Jurkat, Clone E6-1 (cell line): Measurements from ENCODE around the gene ASS1.

Source experiments
- DNase-seq: peaks from one replicate; pipeline ENCODE4 v3.0.0-alpha.2; 2011; ENCODE audit warnings: low read depth, low spot score
- H3K4me3 ChIP-seq: 2 replicates; pipeline ENCODE4 v1.5.1; 2011; ENCODE audit warnings: mild to moderate bottlenecking, low read length, control low read depth, moderate library complexity

ASS1 gene

GRCh38 chr9:130463763-130464745 is 19.3 kb downstream of the ASS1 start:
- H3K4me3 ChIP-seq: no peak overlapping the region
- DNase-seq: no peak

DNA sequence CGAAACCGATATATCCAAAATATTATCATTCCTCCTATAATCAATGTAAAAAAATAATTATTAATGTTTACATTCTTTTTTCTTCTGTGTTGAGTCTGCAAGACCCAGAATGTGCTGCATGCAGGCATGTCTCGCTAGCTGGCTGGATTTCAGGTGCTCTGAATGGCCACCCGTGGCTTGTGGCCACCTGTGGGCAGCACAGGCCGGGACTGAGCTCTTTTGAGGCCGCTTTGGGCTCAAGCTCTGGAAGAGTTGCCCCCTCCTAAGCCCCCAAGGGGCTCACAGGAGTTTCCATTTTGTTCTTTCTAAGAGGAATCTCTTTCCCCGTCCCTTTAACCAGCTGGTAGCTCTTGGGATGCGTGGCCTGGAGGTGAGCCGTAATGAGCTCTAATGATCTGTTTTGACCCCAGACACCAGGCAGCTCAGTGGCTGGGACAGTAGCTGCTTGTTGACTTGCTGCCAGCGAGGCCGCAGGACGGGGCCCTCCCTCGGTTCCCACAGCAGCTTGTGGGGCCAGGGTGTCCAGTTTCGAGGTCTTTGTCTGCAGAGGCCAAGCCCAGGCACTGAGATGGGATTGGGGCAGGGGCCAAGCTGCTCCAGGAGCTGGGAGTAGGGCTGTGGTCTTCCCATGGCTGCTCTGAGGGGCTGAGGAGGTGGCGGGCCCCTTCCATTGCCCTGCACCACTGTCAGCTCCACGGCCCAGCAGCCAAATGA is 20.8 kb downstream of the ASS1 start:
- DNase-seq: no peak

GRCh38 chr9:130466537-130467217 is 21.9 kb downstream of the ASS1 start:
- no peak overlapping the region for H3K4me3 ChIP-seq
- DNase-seq: no peak

More for the DNA sequence above, 20.8 kb downstream of the ASS1 start:
- H3K4me3 ChIP-seq: no peak overlapping the region

- DNase-seq: no peak
- H3K4me3 ChIP-seq: no peak overlapping the region
Observed at GRCh38 chr9:130467316-130467715, 22.6 kb downstream of the ASS1 start.

GRCh38 chr9:130468566-130468965 is 23.8 kb downstream of the ASS1 start:
- no peak for DNase-seq
- H3K4me3 ChIP-seq: no peak overlapping the region

GRCh38 chr9:130470269-130470668 is 25.5 kb downstream of the ASS1 start:
- no peak overlapping the region for H3K4me3 ChIP-seq
- no peak for DNase-seq

DNA sequence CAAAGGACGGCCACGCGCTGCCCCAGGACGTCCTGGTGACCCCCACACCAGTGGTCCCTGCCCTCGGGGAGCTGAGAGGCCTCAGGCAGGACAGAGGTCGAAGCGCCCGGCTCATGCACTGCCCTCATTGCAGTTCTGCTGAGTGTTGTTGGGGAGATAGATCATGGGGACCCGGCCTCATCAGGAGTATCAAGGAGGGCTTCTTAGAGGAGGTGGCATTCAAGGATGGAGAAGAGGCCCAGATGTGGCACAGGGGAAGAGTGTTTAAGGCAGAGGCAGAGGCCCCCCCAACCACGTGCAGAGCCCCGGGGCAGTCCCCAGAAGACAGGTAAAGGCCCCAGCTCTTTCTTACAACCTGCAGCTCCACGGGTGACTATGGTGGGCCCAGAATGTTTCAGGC is 26.2 kb downstream of the ASS1 start:
- DNase-seq: no peak
- no peak overlapping the region for H3K4me3 ChIP-seq

- no peak for DNase-seq
- no peak overlapping the region for H3K4me3 ChIP-seq
Observed at GRCh38 chr9:130471411-130472183, 26.8 kb downstream of the ASS1 start.

DNA sequence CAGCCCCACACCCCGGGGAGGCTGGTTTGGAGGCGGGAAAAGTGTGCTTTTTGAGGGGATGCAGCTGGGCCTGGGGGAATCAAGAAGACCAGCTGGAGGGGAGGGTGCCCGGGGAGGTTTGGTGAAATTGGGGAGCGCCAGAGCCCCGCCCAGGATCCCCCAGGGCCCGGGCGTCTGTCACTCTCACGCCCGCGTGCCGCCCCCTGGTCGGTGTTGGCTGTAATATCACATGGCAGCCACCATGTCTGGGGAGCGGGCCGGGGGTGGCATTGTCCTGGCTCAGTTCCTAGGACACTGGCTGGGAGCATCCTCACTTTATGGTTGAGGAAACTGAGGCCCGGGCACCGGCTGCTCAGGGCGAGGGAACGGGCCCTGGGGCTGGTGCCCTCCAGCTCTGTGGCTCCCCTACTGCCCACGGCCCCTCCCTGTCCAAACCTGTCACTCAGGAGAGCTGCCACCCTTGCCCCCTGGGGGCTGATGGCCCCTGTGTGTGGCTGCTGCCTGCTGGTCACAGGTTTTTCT is 27.5 kb downstream of the ASS1 start:
- DNase-seq: no peak
- H3K4me3 ChIP-seq: no peak overlapping the region

DNA sequence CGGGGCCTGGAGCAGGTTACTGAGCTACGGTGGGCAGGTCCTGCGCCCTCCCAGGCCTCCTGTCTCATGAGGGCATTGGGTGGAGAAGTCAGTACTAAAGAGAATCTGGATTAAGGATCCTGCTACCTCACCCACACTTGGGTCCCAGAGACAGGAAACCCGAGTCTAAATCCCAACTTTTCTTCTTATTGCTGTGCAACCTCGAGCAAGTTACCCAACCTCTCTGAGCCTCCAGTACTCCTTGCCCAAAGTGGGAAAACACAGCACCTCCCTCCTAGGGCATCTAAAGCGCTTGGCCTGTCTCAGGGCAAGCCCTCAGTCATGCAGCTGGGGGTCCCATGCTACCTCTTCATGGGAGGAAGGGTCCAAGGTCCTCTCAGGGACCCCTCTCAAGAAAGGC is 28.2 kb downstream of the ASS1 start:
- H3K4me3 ChIP-seq: no peak overlapping the region
- DNase-seq: no peak

GRCh38 chr9:130473566-130473965 is 28.8 kb downstream of the ASS1 start:
- no peak for DNase-seq
- no peak overlapping the region for H3K4me3 ChIP-seq

- no peak overlapping the region for H3K4me3 ChIP-seq
- no peak for DNase-seq
Observed at GRCh38 chr9:130474106-130474505, 29.3 kb downstream of the ASS1 start.

DNA sequence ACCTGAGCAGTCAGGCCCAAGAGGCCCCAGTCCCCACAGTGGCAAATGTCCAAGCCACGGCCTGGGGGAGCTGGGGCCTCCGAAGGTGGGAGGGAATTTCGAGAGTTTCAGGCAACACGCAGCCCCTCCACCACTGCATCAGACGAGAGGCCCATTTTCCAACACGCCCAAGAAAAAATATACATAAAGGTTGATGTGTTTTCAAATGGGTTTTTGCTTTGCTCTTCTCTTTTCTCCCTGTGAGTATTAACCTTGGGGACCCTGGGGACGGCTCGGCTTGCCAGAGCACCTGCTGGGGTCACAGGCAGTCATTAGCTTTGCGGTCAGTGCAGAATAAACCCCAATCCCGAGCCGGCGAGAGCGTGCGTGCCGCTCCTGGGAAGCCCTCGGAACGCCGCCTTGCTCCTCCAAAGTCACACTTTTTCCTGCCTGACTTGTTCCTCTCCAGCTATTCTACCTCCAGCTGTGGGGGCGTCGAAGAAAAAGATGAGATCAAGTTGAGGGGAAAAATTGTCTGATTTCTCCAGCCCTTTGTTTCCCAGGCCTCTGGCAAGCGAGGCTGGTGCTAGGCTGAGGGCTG is 31.5 kb downstream of the ASS1 start:
- H3K4me3 ChIP-seq: no peak overlapping the region
- DNase-seq: no peak

DNA sequence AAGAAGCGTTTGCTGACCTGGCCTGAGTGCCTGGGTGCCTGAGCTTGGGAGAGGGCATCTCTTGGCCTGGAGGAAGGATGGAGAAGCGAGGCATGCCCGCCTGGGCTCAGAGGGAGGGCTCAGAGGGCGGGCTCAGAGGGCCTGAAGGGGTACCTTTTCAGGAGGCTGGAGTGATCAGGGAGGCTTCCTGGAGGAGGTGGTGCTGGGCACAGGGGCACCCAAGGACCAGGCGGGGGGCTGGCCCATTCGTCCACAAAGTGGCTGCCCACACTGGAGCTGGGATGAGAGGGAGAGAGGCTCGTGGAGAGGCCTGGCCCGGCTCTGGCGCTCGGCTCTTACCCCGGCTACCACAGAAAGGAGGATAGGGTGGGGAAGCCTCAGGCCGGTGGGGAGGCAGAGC is 32.8 kb downstream of the ASS1 start:
- DNase-seq: no peak
- no peak overlapping the region for H3K4me3 ChIP-seq

DNA sequence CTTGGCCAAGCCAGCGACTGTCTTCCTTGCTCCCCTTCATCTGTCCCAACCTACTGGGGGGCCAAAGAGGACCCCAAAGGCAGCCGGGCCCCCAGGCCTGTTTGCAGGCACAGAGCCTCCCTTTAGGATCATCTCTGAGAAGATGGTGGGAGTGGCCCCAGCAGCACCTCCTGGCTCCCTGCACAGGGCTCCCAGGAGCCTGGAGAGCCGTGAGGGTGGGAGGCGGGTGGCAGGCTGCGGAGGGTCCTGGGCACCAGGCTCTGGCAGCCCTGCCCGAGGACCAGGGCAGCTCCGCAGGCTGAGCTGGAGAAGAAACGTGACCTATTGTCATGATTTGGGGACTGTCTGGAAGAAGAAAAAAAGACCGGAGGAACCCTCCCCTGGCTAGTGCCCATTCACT is 33.4 kb downstream of the ASS1 start:
- no peak for DNase-seq

DNA sequence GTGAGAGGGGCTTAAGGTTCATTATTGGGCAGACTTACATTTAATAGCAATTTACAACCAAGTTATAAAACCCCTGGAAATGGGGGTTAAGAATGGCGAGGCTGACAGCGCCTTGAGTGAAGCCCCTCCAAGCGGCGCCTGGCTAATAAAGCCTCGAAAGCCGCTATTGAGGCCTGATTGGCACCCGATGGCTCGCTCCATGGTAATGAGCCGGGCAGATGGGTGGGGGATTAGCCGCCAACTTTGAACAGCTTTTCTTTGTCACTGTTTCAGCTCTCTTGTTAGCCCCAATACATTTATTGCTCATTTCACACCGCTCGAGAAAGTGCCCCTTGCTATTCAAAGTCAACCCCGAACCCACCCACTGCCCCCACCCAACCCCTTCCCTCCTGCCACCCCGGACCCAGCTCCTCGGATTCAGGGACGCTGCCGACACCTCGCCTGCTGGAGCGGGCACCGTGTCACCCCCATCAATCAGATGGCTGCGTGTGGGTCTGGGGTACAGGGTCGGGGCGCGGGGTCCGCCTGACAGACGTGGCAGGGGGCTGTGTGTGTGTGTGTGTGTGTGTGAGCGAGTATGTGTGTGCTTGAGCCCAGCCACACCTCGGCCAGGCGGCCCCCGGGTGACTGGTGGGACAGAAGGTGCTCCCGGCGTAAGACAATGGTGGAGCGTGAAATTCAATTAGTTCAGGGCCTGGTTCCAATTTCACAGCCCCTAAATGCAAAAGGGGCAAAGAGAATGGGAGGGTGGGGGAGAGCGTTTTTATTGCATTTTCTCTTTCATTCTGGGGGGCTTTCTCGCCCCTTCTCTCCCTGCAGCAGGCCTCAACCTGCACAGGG is 34.2 kb downstream of the ASS1 start:
- DNase-seq: no peak
- H3K4me3 ChIP-seq: no peak overlapping the region

More for the DNA sequence above, 33.4 kb downstream of the ASS1 start:
- H3K4me3 ChIP-seq: no peak overlapping the region

DNA sequence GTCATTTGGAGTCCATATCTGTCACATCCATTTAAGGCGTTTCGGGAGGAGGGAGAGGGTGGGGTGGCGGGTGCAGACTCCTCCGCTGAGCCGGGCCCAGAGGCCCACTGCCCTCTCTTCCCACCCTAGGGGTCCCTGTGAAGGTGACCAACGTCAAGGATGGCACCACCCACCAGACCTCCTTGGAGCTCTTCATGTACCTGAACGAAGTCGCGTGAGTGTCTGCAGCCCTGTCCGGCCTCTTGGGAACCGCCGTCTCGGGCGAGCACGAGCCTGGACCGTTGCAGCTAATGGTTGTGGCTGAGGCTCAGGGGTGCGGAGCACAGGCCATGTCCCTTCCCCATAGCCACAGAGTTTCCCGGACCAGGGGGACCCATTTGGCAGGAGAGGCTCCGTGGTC is 34.8 kb downstream of the ASS1 start:
- DNase-seq: no peak
- H3K4me3 ChIP-seq: no peak overlapping the region

- H3K4me3 ChIP-seq: no peak overlapping the region
- no peak for DNase-seq
Observed at GRCh38 chr9:130480673-130481072, 35.9 kb downstream of the ASS1 start.
